Limb (tissue), 2 donors: ENCODE data around the gene COX6B1.
"Not testable (repeated sequence)": the region's sequence is repeated elsewhere in the genome, so short reads cannot be mapped to it uniquely, and the experiment has no call there.

Experiments used
- DNase-seq, 2 donors: peaks; one replicate each; pipeline ENCODE4 v3.0.0-alpha.2; 2016; ENCODE audit errors: extremely low spot score in 2 of 2

The COX6B1 gene

DNA sequence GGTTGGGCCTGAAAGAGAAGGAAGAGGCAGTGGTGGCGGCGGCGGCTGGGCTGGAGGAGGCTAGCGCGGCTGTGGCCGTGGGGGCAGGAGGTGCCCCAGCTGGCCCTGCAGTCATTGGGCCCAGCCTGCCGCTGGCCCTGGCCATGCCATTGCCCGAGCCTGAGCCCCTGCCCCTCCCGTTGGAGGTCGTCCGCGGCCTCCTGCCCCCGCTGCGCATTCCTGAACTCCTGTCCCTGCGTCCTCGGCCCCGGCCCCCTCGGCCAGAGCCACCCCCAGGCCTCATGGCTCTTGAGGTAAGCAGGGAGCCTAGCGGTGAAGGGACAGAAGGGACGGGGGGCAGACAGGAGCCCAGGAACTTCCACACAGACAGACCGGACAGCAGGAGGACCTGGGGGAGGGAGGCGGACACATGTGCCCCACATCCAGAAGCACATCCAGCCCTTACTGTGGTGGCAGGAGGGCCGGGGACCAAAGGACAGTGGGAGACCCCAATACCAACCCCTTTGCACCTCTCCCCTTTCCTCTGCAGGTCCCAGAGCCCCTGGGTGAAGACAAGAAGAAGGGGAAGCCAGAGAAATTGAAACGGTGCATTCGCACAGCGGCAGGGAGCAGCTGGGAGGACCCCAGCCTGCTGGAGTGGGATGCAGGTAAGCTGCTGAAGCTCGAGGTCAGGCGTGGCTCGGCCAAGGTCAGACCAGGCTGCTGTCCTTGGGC is 14.2 kb upstream of the COX6B1 start:
- no peak for DNase-seq

DNA sequence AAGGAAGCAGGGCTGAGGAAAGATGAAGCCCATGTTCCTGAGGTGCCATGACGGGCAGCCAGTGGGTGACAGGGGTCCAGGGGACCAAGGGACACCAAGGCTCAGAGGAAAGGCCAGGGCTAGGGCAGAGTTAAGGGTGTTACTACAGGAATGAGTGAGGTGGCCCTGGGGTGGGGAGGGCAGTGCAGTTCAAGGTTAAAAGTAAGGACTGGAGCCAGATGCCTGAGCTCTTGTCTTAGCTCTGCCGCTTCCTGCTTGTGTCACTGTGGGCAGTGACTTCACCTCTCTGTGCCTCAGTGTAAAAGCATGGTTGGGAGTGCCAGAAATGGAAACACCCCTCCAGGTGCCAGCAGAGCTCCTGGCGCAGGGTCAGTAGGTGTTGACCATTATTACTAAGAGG is 11.5 kb upstream of the COX6B1 start:
- DNase-seq: no peak

DNA sequence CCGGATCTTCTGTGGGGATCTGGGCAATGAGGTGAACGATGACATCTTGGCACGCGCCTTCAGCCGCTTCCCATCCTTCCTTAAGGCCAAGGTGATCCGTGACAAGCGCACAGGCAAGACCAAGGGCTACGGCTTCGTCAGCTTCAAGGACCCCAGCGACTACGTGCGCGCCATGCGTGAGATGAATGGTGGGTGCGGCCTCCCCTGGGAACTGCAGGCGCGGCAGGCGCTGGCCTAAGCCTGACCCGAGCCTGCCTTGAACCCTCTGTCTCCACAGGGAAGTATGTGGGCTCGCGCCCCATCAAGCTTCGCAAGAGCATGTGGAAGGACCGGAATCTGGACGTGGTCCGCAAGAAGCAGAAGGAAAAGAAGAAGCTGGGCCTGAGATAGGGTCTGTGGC is 11.0 kb upstream of the COX6B1 start:
- no peak for DNase-seq

DNA sequence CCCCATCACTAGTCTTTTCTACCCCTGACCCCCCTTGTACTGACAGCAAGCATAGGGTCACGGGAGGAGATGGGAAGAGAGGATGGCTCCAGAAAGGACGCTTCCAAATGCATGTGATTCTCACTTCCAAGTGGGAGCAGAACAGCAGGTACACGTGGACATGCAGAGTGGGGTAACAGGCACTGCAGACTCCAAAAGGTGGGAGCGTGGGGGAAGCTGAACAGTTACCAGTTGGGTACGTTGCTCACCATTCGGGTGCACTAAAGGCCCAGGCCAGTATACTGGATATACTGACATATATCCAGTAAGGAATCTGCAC is 8.8 kb upstream of the COX6B1 start:
- no peak for DNase-seq

- DNase-seq: no peak
Observed at GRCh38 chr19:35639863-35640262, 8.3 kb upstream of the COX6B1 start.

- peak; percentile 8 to 71 for DNase-seq
Observed at GRCh38 chr19:35641515-35642151, 6.5 kb upstream of the COX6B1 start, which contains the start of gene ETV2. ETV2 (plus strand) TSS chr19:35641745; CDS start chr19:35642461, 716 bp downstream.

- no peak for DNase-seq
Observed at GRCh38 chr19:35642312-35642711, 5.8 kb upstream of the COX6B1 start.

DNA sequence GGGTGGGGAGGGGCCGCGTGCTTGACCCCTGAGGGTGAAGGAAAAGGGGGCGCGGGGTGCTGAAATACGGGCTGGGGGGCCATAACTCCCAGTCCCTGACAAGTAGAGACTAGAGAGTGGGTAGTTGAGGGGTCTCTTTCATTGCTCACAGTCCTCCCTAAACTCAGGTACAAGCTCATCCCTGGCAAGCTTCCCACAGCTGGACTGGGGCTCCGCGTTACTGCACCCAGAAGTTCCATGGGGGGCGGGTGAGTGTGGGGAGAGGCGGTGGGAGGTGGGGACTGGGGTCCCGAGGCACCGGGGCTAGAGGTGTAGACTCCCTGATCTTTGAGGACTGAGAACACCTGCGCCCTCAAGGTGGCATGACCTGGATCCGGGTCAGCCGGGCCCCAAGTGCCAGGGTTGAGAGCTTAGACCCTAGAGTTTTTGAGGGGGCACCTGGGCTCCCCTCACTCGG is 5.3 kb upstream of the COX6B1 start:
- DNase-seq: no peak

GRCh38 chr19:35643255-35644205 is 4.6 kb upstream of the COX6B1 start:
- peak; percentile 84 to 90 for DNase-seq

DNA sequence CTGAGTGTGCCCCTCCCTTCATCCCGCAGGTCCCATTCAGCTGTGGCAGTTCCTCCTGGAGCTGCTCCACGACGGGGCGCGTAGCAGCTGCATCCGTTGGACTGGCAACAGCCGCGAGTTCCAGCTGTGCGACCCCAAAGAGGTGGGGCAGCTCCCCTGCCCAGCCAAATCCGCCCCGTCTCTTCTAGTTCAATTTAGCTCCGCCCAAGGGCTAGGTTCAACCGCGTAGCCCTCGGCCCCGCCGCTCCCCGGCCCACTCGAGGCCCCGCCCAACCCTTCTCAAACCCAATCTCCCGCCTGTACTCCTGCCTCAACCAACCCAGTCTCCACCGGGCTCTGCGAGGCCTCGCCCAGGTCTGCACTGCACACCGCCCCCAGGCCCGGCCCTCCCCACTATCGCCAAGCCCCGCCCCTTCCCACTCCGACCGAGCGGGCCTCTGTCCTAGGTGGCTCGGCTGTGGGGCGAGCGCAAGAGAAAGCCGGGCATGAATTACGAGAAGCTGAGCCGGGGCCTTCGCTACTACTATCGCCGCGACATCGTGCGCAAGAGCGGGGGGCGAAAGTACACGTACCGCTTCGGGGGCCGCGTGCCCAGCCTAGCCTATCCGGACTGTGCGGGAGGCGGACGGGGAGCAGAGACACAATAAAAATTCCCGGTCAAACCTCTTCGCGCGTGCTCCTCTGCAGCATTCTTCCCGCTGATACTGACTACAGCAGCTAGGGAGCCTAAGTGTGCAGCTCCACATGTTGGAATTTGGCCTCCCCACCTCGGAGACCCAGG is 3.7 kb upstream of the COX6B1 start:
- peak; percentile 92 to 94 for DNase-seq

- DNase-seq: peak; percentile 51 to 84
Observed at GRCh38 chr19:35644987-35645679, 3.0 kb upstream of the COX6B1 start.

- no peak for DNase-seq
Observed at GRCh38 chr19:35645680-35646511, 2.2 kb upstream of the COX6B1 start.

DNA sequence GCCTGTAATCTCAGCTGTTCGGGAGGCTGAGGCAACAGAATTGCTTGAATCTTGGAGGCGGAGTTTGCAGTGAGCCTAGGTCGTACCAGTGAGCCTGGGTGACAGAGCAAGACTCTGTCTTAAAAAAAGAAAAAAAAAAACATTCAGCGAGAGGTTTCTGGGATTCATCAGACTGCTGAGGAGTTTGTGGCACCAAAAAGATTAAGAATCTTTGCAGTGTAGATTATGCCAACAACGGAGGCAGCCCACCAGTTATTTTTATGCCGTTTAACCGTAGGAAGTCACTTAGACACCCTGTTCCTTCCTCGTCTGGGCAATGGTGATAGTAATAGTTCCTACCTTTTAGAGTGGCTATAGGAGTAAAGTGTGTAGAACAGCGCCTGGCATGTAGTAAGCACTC is 2.5 kb downstream of the COX6B1 start:
- no peak for DNase-seq

DNA sequence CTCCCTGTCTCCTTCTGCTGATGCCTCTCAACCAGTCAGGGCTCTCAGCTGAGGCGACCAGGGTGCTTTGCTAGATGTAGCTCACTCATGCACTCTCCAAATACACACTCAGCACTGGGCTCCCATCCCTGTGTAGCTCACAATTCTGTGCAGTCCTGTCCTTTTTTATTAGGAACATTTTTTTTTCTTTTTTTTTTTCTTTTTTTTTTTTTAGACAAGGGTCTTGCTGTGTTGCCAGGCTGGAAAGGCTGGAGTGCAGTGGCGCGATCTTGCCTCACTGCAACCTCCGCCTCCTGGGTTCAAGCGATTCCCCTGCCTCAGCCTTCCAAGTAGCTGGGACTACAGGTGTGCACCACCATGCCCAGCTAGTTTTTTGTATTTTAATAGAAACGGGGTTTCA is 6.7 kb downstream of the COX6B1 start:
- not testable (repeated sequence) for DNase-seq

- no peak for DNase-seq
Observed at GRCh38 chr19:35655600-35655999, 7.5 kb downstream of the COX6B1 start.

- DNase-seq: no peak
Observed at GRCh38 chr19:35656700-35657099, 8.6 kb downstream of the COX6B1 start.

GRCh38 chr19:35657904-35658700 is 10.0 kb downstream of the COX6B1 start:
- no peak for DNase-seq

DNA sequence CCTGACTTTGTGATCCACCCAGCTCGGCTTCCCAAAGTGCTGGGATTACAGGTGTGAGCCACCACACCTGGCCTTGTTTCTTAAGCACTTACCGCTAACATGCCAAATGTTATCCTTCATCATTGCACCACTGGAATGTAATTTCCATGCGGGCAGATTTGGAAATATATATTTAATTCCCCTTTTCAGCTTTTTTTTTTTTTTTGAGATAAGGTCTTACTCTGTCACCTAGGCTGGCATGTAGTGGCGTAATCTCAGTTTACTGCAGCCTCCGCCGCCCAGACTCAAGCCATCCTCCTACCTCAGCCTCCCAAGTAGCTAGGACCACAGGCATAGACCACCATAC is 13.8 kb downstream of the COX6B1 start:
- no peak for DNase-seq

DNA sequence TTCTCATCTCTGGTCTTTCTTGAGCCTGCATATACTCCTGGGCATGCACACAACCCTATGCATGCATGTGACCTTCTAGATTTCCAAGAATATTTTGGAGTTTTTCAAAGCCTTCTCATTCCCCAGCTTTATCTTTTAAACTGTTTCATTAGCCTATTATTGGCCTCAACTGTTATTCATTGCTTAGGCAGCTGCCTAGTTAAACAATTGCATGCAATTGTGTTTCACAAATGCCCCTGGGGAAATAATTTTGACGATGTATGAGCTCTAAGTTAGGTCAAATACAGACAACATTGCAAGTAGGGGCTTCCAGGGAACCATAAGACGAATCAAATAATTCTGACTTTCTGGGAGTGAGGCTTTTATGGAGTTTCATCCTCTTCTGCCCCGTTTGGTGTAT is 15.9 kb downstream of the COX6B1 start:
- DNase-seq: no peak
